Mammary epithelial cell (primary cell): ENCODE results near the gene SSX2IP.
"Not testable (repeated sequence)": the region's sequence is repeated elsewhere in the genome, so short reads cannot be mapped to it uniquely, and the experiment has no call there.

Source experiments
- EZH2 ChIP-seq: IDR thresholded peaks from 2 replicates; pipeline ENCODE4 v1.6.1; 2012; ENCODE audit warnings: low read length, inconsistent platforms, borderline replicate concordance
- TF ChIP-seq, protein P1 (sequence below), 2 donors: IDR thresholded peaks in 1 of 2; conservative IDR thresholded peaks in 1 of 2; 2 replicates each; pipeline ENCODE4 v1.5.1; 2011 to 2012; ENCODE audit warnings: inconsistent platforms in 2 of 2, low read length in 2 of 2, mild to moderate bottlenecking in 2 of 2, control low read depth in 1 of 2, low read depth in 1 of 2; ENCODE audit not compliant: insufficient read depth in 1 of 2; ENCODE audit errors: extremely low read depth in 1 of 2

DNA sequence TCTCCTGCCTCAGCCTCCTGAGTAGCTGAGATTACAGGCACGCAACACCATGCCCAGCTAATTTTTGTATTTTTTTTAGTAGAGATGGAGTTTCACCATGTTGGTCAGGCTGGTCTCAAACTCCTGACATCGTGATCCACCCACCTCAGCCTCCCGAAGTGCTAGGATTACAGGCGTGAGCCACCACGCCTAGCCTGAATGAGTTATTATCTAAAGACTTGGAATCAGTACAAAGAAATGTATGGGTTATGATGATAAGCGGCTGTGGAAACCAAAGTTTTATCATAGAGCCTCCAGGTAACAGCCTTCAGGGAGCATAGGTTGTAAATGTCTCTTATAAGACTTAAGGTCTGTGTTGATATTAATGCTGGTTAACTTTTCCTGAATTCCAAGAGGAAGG, 50.5 kb downstream of the SSX2IP start:
- TF ChIP-seq, protein P1, sequence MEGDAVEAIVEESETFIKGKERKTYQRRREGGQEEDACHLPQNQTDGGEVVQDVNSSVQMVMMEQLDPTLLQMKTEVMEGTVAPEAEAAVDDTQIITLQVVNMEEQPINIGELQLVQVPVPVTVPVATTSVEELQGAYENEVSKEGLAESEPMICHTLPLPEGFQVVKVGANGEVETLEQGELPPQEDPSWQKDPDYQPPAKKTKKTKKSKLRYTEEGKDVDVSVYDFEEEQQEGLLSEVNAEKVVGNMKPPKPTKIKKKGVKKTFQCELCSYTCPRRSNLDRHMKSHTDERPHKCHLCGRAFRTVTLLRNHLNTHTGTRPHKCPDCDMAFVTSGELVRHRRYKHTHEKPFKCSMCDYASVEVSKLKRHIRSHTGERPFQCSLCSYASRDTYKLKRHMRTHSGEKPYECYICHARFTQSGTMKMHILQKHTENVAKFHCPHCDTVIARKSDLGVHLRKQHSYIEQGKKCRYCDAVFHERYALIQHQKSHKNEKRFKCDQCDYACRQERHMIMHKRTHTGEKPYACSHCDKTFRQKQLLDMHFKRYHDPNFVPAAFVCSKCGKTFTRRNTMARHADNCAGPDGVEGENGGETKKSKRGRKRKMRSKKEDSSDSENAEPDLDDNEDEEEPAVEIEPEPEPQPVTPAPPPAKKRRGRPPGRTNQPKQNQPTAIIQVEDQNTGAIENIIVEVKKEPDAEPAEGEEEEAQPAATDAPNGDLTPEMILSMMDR (conservative IDR thresholded peaks at IDR 0.05 in 1 of 2, IDR thresholded peaks at IDR 0.05 in 1 of 2; ENCODE audit: extremely low read depth in 1 of 2, insufficient read depth in 1 of 2, low read depth in 1 of 2, low read length in 2 of 2), result not testable (repeated sequence)
- not testable (repeated sequence) for TF ChIP-seq EZH2
